Measurements from ENCODE around the gene ABHD6.

The ABHD6 gene

DNA sequence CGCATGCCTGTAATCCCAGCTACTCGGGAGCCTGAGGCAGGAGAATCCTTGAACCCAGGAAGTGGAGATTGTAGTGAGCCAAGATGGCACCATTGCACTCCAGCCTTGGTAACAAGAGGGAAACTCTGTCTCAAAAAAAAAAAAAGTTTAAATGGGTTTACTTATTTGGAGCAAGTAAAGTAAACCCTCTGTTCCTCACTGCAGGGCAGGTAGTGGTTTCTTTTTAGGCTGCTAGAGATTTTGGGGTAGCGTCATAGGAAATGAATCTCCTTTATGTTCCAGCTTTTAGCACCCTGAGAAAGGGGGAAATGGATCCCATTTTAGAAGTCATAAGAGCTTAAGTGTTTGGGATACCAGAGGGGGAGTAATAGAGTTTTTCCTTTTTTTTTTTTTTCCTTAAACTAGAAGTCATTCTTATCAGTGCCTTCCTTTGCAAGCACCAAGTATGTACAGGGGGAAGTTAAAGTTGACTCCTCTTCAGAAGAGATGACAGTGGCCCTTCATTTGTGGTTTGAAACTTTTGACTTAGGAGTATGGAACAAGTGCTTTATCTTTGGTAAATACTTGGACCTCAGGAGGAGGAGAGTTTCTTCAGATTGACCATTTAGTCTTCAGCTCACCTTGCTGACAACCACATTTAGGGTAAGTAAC, 103.1 kb downstream of the ABHD6 start:
- no peak overlapping the region for H3K4me3 ChIP-seq (ENCODE audit: control insufficient read depth, low read depth, low read length)
- TF ChIP-seq CTCF (conservative IDR thresholded peaks at IDR 0.05; ENCODE audit: control insufficient read depth, insufficient read depth, low read depth, low read length), result no peak
- no peak for DNase-seq (ENCODE audit: low read depth)

GRCh38 chr3:58341376-58341775, 103.8 kb downstream of the ABHD6 start:
- H3K4me3 ChIP-seq (ENCODE audit: control insufficient read depth, low read depth, low read length), result no peak overlapping the region
- peak; percentile 51 for DNase-seq (ENCODE audit: low read depth)
- TF ChIP-seq CTCF (conservative IDR thresholded peaks at IDR 0.05; ENCODE audit: control insufficient read depth, insufficient read depth, low read depth, low read length), result no peak

GRCh38 chr3:58342676-58343075, 105.1 kb downstream of the ABHD6 start:
- DNase-seq (ENCODE audit: low read depth), result no peak
- H3K4me3 ChIP-seq (ENCODE audit: control insufficient read depth, low read depth, low read length), result no peak overlapping the region
- no peak for TF ChIP-seq CTCF (conservative IDR thresholded peaks at IDR 0.05; ENCODE audit: control insufficient read depth, insufficient read depth, low read depth, low read length)
